H1 (cell line): ENCODE measurements around the gene ZNF500. TPM values are rescaled to one million over a fixed set of nuclear protein-coding genes. Genes with fewer than 3 reads are reported as not detected.

Experiments
- CTCF ChIA-PET: fragments of 300-600 bp; sonication (Branson Sonifier 250); formaldehyde crosslinking; loops from one replicate; lab custom pipeline; 2021; ENCODE audit not compliant: partially characterized antibody; lab: Charles Lee
- POLR2A ChIA-PET: fragments of 300-600 bp; sonication (Branson Sonifier 250); formaldehyde crosslinking; loops from one replicate; lab custom pipeline; 2021; ENCODE audit warnings: inconsistent platforms; ENCODE audit not compliant: partially characterized antibody; lab: Charles Lee
- DNase-seq, 2 experiments: peaks; one replicate each; pipeline versions ENCODE4 v3.0.0 to v3.0.0-alpha.2; 2010 to 2022; ENCODE audit warnings: low spot score in 2 of 2, low read depth in 1 of 2, mixed read lengths in 1 of 2
- FAIRE-seq: peaks from 2 replicates; lab custom pipeline; 2011; peaks lifted over from hg19 to GRCh38; lab: Jason Lieb, UNC
- H2AFZ ChIP-seq: 2 replicates; pipeline ENCODE4 v1.8.1; 2012; ENCODE audit warnings: low read length, inconsistent platforms
- H2AK5ac ChIP-seq: 2 replicates; pipeline ENCODE4 v1.6.1; 2013; ENCODE audit warnings: low read depth, low read length
- H2BK120ac ChIP-seq: replicated peaks from 2 replicates; pipeline ENCODE3; 2013; ENCODE audit warnings: low read depth, low read length, inconsistent platforms
- H2BK12ac ChIP-seq: 2 replicates; pipeline ENCODE4 v1.6.1; 2013; ENCODE audit warnings: low read depth, low read length
- H2BK15ac ChIP-seq: 2 replicates; pipeline ENCODE4 v1.6.1; 2013; ENCODE audit warnings: low read length
- H2BK20ac ChIP-seq: 2 replicates; pipeline ENCODE4 v1.6.1; 2013; ENCODE audit warnings: low read length
- H2BK5ac ChIP-seq: 2 replicates; pipeline ENCODE4 v1.6.1; 2013; ENCODE audit warnings: low read depth, low read length
- H3K14ac ChIP-seq: 2 replicates; pipeline ENCODE4 v1.6.1; 2013; ENCODE audit warnings: inconsistent platforms; ENCODE audit not compliant: insufficient read length
- H3K18ac ChIP-seq: 2 replicates; pipeline ENCODE4 v1.6.1; 2013; ENCODE audit warnings: low read length; ENCODE audit errors: extremely low read depth
- H3K23ac ChIP-seq: 2 replicates; pipeline ENCODE4 v1.6.1; 2013; ENCODE audit warnings: inconsistent platforms; ENCODE audit not compliant: insufficient read length
- H3K23me2 ChIP-seq: 2 replicates; pipeline ENCODE4 v1.6.1; 2013; ENCODE audit warnings: low read depth, low read length
- H3K27ac ChIP-seq: 2 replicates; pipeline ENCODE4 v1.6.1; 2011; ENCODE audit warnings: low read depth, low read length, inconsistent platforms
- H3K27me3 ChIP-seq, 4 experiments: replicated peaks in 1 of 4; 1 replicate in 1 of 4; 2 replicates in 3 of 4; pipeline versions ENCODE4 v1.6.1 to v1.8.1; 2011 to 2013; ENCODE audit warnings: low read length in 3 of 4, mild to moderate bottlenecking in 3 of 4, inconsistent platforms in 2 of 4, mixed read lengths in 2 of 4, moderate library complexity in 1 of 4; ENCODE audit not compliant: control insufficient read depth in 3 of 4, insufficient read depth in 3 of 4; ENCODE audit errors: extremely low read depth in 1 of 4
- H3K36me3 ChIP-seq, 4 experiments: 2 replicates each; pipeline versions ENCODE4 v1.6.1 to v1.8.1; 2011 to 2013; ENCODE audit warnings: mild to moderate bottlenecking in 4 of 4, low read length in 3 of 4, moderate library complexity in 2 of 4, control low read depth in 1 of 4, inconsistent platforms in 1 of 4; ENCODE audit not compliant: insufficient read depth in 4 of 4, control insufficient read depth in 2 of 4
- H3K4ac ChIP-seq: replicated peaks from 2 replicates; pipeline ENCODE3; 2013; ENCODE audit warnings: low read length, low read depth, mixed read lengths, inconsistent platforms; ENCODE audit not compliant: insufficient read length
- H3K4me1 ChIP-seq, 4 experiments: replicated peaks in 1 of 4; 1 replicate in 1 of 4; 2 replicates in 3 of 4; pipeline versions ENCODE4 v1.6.1 to v1.8.1; 2011 to 2013; ENCODE audit warnings: low read length in 3 of 4, inconsistent platforms in 2 of 4, mixed read lengths in 1 of 4; ENCODE audit not compliant: insufficient read depth in 4 of 4, control insufficient read depth in 3 of 4
- H3K4me2 ChIP-seq, 2 experiments: 2 replicates each; pipeline versions ENCODE4 v1.6.1 to v1.8.1; 2011 to 2013; ENCODE audit warnings: low read depth in 2 of 2, low read length in 2 of 2, control low read depth in 1 of 2, inconsistent platforms in 1 of 2, mild to moderate bottlenecking in 1 of 2; ENCODE audit not compliant: insufficient read depth in 1 of 2
- H3K4me3 ChIP-seq, 4 experiments: fragments of 200-600, 300-600 bp in 1 of 4; sonication (generic), shearing (Covaris generic), sonication (Bioruptor Twin) in 1 of 4; 2 replicates each; pipeline versions ENCODE4 v1.5.1 to v1.8.1; 2011 to 2016; ENCODE audit warnings: low read length in 4 of 4, low read depth in 3 of 4, control low read depth in 2 of 4, inconsistent platforms in 2 of 4, mild to moderate bottlenecking in 2 of 4, mixed read lengths in 1 of 4, moderate library complexity in 1 of 4; ENCODE audit not compliant: insufficient read depth in 2 of 4; ENCODE audit errors: extremely low read depth in 1 of 4
- H3K56ac ChIP-seq: replicated peaks from 2 replicates; pipeline ENCODE3; 2013; ENCODE audit warnings: low read depth, mild to moderate bottlenecking, mixed read lengths, low read length, inconsistent platforms; ENCODE audit not compliant: insufficient read length
- H3K79me1 ChIP-seq: 2 replicates; pipeline ENCODE4 v1.6.1; 2013; ENCODE audit warnings: low read depth, low read length, control low read depth
- H3K79me2 ChIP-seq, 2 experiments: 2 replicates each; pipeline versions ENCODE4 v1.6.1 to v1.8.1; 2012 to 2013; ENCODE audit warnings: low read length in 2 of 2, mild to moderate bottlenecking in 2 of 2, inconsistent platforms in 1 of 2; ENCODE audit not compliant: insufficient read depth in 2 of 2, control insufficient read depth in 1 of 2
- H3K9ac ChIP-seq, 4 experiments: replicated peaks in 1 of 4; 1 replicate in 1 of 4; 2 replicates in 3 of 4; pipeline versions ENCODE4 v1.6.1 to v1.8.1; 2011 to 2013; ENCODE audit warnings: low read depth in 3 of 4, low read length in 3 of 4, control low read depth in 2 of 4, mild to moderate bottlenecking in 2 of 4, moderate library complexity in 2 of 4, inconsistent platforms in 1 of 4; ENCODE audit errors: extremely low read depth in 1 of 4
- H3K9me3 ChIP-seq, 2 experiments: 2 replicates each; pipeline versions ENCODE4 v1.6.1 to v1.8.1; 2012 to 2013; ENCODE audit warnings: mild to moderate bottlenecking in 2 of 2, moderate library complexity in 2 of 2, control low read depth in 1 of 2, inconsistent platforms in 1 of 2, low read depth in 1 of 2, low read length in 1 of 2, mixed read lengths in 1 of 2; ENCODE audit not compliant: insufficient read depth in 2 of 2
- H4K20me1 ChIP-seq, 2 experiments: replicated peaks in 1 of 2; 2 replicates each; pipeline versions ENCODE3 to v1.8.1; 2011 to 2013; ENCODE audit warnings: inconsistent platforms in 2 of 2, low read length in 2 of 2, mild to moderate bottlenecking in 1 of 2; ENCODE audit not compliant: insufficient read depth in 2 of 2, control insufficient read depth in 1 of 2
- H4K5ac ChIP-seq: 2 replicates; pipeline ENCODE4 v1.6.1; 2013; ENCODE audit warnings: low read length, low read depth, mixed read lengths, inconsistent platforms; ENCODE audit not compliant: insufficient read length
- H4K8ac ChIP-seq: 2 replicates; pipeline ENCODE4 v1.8.0; 2013; ENCODE audit warnings: mild to moderate bottlenecking, moderate library complexity, low read length, inconsistent platforms; ENCODE audit not compliant: insufficient read depth; ENCODE audit errors: extremely low read depth
- H4K91ac ChIP-seq: replicated peaks from 2 replicates; pipeline ENCODE3; 2013; ENCODE audit warnings: low read length, mixed read lengths, inconsistent platforms; ENCODE audit not compliant: insufficient read length
- BACH1 ChIP-seq: IDR thresholded peaks from 2 replicates; pipeline ENCODE4 v1.6.1; 2012; ENCODE audit warnings: low read length, improper control_type of control experiment
- CEBPB ChIP-seq: IDR thresholded peaks from 2 replicates; pipeline ENCODE4 v1.6.1; 2012; ENCODE audit warnings: low read depth, low read length
- FOSL1 ChIP-seq: IDR thresholded peaks from 2 replicates; pipeline ENCODE4 v1.6.1; 2011; ENCODE audit warnings: mild to moderate bottlenecking, low read depth, low read length, moderate library complexity; ENCODE audit not compliant: insufficient read depth
- GABPA ChIP-seq: IDR thresholded peaks from 2 replicates; pipeline ENCODE4 v1.6.1; 2011; ENCODE audit warnings: mild to moderate bottlenecking, low read length, moderate library complexity, borderline replicate concordance; ENCODE audit not compliant: insufficient read depth
- SP1 ChIP-seq: IDR thresholded peaks from 2 replicates; pipeline ENCODE4 v1.6.1; 2011; ENCODE audit warnings: low read depth, low read length
- SUZ12 ChIP-seq: fragments of 200-600 bp; sonication (generic); IDR thresholded peaks from 2 replicates; pipeline ENCODE4 v1.6.1; 2012; ENCODE audit warnings: mild to moderate bottlenecking, inconsistent platforms, low read length, moderate library complexity, mixed read lengths
- WGBS, 2 experiments: shearing (Covaris generic) in 1 of 2; methylation state at CpG; one replicate each; pipeline versions ENCODE4 v1.1.6 to v1.1.7; 2013 to 2015; ENCODE audit warnings: low lambda C conversion rate in 2 of 2, mixed read lengths in 2 of 2, inconsistent platforms in 1 of 2, low coverage in 1 of 2, missing lambda C conversion rate in 1 of 2; ENCODE audit not compliant: insufficient replicate concordance in 2 of 2, insufficient coverage in 1 of 2, insufficient read length in 1 of 2; ENCODE audit errors: extremely low coverage in 1 of 2, missing lambda C conversion rate in 1 of 2; 5-methylcytosine and 5-hydroxymethylcytosine counted together
- polyA plus RNA-seq, 7 experiments: library from polyadenylated mRNA; depleted of rRNA in 3 of 7; stranded (reverse) in 5 of 7; unstranded in 2 of 7; fragments of >200 nt in 5 of 7; fragments of 200-250 nt in 2 of 7; gene quantifications; 1 replicate in 5 of 7; 2 replicates in 1 of 7; 4 replicates in 1 of 7; pipeline versions ENCODE4 v1.2.1 to v1.2.3, GENCODE V29; 2011 to 2013; ENCODE audit warnings: missing spikeins in 2 of 7, mixed read lengths in 2 of 7
- total RNA-seq: library from RNA; stranded (reverse); fragmentation: NEBNext Ultra II Directional; extraction: Animal tissue kit (Norgen Biotek cat#: 25700); gene quantifications from 2 replicates; pipeline ENCODE4 v1.2.1, GENCODE V29; 2021

Gene ZNF500
- total and polyA plus RNA-seq, 2 of the 8 experiments (the other 6 are each of a cell fraction or from before 2014, with no cell fraction given), result 10.3 to 10.4 TPM

DNA sequence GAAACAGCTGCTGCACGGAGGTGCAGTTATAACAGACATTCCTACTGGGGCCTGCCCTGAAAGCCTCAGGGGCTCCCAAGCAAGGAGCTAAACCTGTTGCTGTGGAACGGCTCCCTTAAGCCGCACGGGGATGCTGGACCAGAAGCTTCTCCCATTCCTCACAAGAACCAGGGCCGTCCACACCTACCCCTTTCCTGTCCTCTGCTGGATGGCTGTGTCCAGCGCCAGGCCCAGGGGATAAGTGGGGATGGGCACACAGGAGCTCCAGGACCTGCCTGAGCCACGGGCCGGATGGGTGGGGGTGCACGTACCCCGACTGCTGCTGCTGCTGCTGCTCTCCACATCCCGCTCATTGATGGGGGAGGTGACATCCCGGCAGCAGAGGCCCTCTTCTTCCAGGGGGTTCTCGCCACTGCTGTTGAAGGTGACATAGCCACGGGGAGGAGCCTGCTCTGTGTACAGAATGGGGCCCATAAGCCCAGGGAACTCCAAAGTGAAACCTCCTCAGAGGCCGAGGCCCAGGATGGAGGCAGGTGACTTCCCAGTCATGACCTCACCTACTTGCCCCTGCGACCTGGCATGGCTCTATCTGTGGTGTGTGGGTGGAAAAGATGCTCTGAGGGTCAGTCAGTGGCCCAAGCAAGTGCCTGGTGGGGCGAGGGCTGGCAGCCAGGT, 65.0 kb downstream of the ZNF500 start:
- ChIA-PET POLR2A (interaction anchor here (1.1 kb wide), 1 partner anchor 8 kb away, joined by 3 read pairs; no protein-coding TSS in a partner anchor), CTCF (interaction anchor here (0.7 to 1.2 kb wide), 2 partner anchors 16 to 78 kb away, joined by 3 to 4 read pairs; no protein-coding TSS in a partner anchor)
- no peak for TF ChIP-seq SP1
- no peak for TF ChIP-seq FOSL1
- no peak for TF ChIP-seq SUZ12
- no peak for TF ChIP-seq CEBPB
- no peak for TF ChIP-seq GABPA
- no peak for TF ChIP-seq BACH1

More for the DNA sequence above, 65.0 kb downstream of the ZNF500 start:
- Histone ChIP-seq H4K5ac (no peak overlapping the region), H2AFZ (no peak overlapping the region), H3K14ac (no peak overlapping the region), H3K27ac (no peak overlapping the region), H3K56ac (no peak overlapping the region), H3K27me3 (no peaks in the 10 kb centered on the region), H2BK20ac (no peak overlapping the region), H3K79me1 (no peaks in the 10 kb centered on the region; the same call in 1 of the 2 replicates), H3K4ac (no peak overlapping the region), H3K23ac (no peak overlapping the region), H2BK5ac (no peak overlapping the region), H3K9me3 (no peaks in the 10 kb centered on the region), H2BK12ac (no peak overlapping the region), H3K4me1 (no peaks in the 10 kb centered on the region), H3K18ac (no peak overlapping the region), H3K36me3 (peaks cover 15 to 38% (median 37%) of the 10 kb centered on the region in 4 experiments), H3K4me2 (no peak overlapping the region), H3K4me3 (no peak overlapping the region), H4K8ac (no peak overlapping the region; the same call in 1 of the 2 replicates), H3K9ac (no peak overlapping the region; a peak in 1 of 7 replicates), H4K91ac (no peak overlapping the region), H2AK5ac (no peak overlapping the region), H3K79me2 (no peaks in the 10 kb centered on the region), H3K23me2 (no peaks in the 10 kb centered on the region), H2BK120ac (no peak overlapping the region), H2BK15ac (no peak overlapping the region), H4K20me1 (peaks cover 0 to 19% of the 10 kb centered on the region in 2 experiments)
- WGBS, 2 experiments, result 92% methylated on average over 15 of the region's 17 CpGs; no CpG with 5 or more reads in 1 of the 2 experiments
- no peak for DNase-seq
- no peak for FAIRE-seq
